A549 treated with AZD2906 at 1 μM for 4 hours (cell line): ENCODE measurements around the gene FNBP1. TPM values are rescaled to one million over a fixed set of nuclear protein-coding genes. Genes with fewer than 3 reads are reported as not detected.

Experiments used
- total RNA-seq: library from RNA; stranded (reverse); fragments of 200-300 nt; extraction: Qiagen RNA extraction; gene quantifications from 5 replicates; pipeline ENCODE4 v1.2.3, GENCODE V29; 2022

Gene FNBP1
- total RNA-seq, result 11.8 to 15.0 TPM (median 13.5 TPM) in 5 replicates

GRCh38 chr9:130042885-130043653 is at the start of gene FNBP1:
Gene FNBP1 (minus strand): TSS chr9:130043189. CDS start chr9:130042975, 214 bp downstream.

GRCh38 chr9:130053504-130054324 is 10.7 kb upstream of the FNBP1 start, which contains the start of gene GPR107:
Gene GPR107 (plus strand): TSS chr9:130053906. CDS start chr9:130053933, 27 bp downstream.

Other genes with a start within 250 kb of the FNBP1 start
- 22.3 to 23.8 TPM (median 22.9 TPM) in 5 replicates for gene TOR1B, start 240.0 kb downstream of the FNBP1 start, total RNA-seq
- gene TOR1A, start 219.1 kb downstream of the FNBP1 start, total RNA-seq, result 57.5 to 61.8 TPM (median 60.9 TPM) in 5 replicates
- gene C9orf78, start 207.9 kb downstream of the FNBP1 start, total RNA-seq, result 43.6 to 55.5 TPM (median 47.6 TPM) in 5 replicates
- 3.7 to 6.1 TPM (median 5.6 TPM) in 5 replicates for gene USP20, start 207.7 kb downstream of the FNBP1 start, total RNA-seq
- 23.5 to 29.9 TPM (median 26.3 TPM) in 5 replicates for gene GPR107, start 10.7 kb upstream of the FNBP1 start, total RNA-seq
- gene NCS1, start 129.2 kb upstream of the FNBP1 start, total RNA-seq, result 33.0 to 51.7 TPM (median 48.3 TPM) in 5 replicates
- gene HMCN2, start 222.6 kb upstream of the FNBP1 start, total RNA-seq, result 0.01 to 0.13 TPM (median 0.09 TPM) in 5 replicates